Thyroid gland (tissue), 4 donors: ENCODE measurements around the gene PLCH1. TPM values are rescaled to one million over a fixed set of nuclear protein-coding genes. Genes with fewer than 3 reads are reported as not detected.

Experiments used
- DNase-seq, 2 donors: peaks; one replicate each; pipeline ENCODE4 v3.0.0-alpha.2; 2019
- H3K27ac ChIP-seq, 3 donors: fragments of 200-600 bp; sonication (generic); 1 replicate in 2 of 3; 2 replicates in 1 of 3; pipeline ENCODE4 v1.5.1; 2016 to 2019; ENCODE audit warnings: mild to moderate bottlenecking in 1 of 3, moderate library complexity in 1 of 3
- H3K27me3 ChIP-seq: fragments of 200-600 bp; sonication (generic); one replicate; pipeline ENCODE4 v1.5.1; 2019
- H3K36me3 ChIP-seq, 2 donors: fragments of 200-600 bp; sonication (generic); one replicate each; pipeline ENCODE4 v1.5.1; 2016 to 2019
- H3K4me1 ChIP-seq, 2 donors: fragments of 200-600 bp; sonication (generic); one replicate each; pipeline ENCODE4 v1.5.1; 2017 to 2019
- H3K4me3 ChIP-seq, 3 donors: fragments of 200-600 bp; sonication (generic); replicated peaks in 1 of 3; 1 replicate in 2 of 3; 2 replicates in 1 of 3; pipeline ENCODE4 v1.5.1; 2016; ENCODE audit warnings: mild to moderate bottlenecking in 1 of 3
- H3K9me3 ChIP-seq: fragments of 200-600 bp; sonication (generic); one replicate; pipeline ENCODE4 v1.5.1; 2017
- POLR2A ChIP-seq, 2 donors: fragments of 450-650 bp; IDR thresholded peaks; one replicate each; pipeline ENCODE4 v1.6.1; 2017; ENCODE audit warnings: antibody characterized with exemption in 2 of 2, mild to moderate bottlenecking in 2 of 2, moderate library complexity in 1 of 2
- WGBS, 2 donors: methylation state at CpG; one replicate each; pipeline ENCODE4 v1.1.5; 2017; 5-methylcytosine and 5-hydroxymethylcytosine counted together
- intact Hi-C: fragments of 100-400 bp; cut with DNase I; formaldehyde crosslinking; loops from one replicate; pipeline ENCODE4 v1.15.1; 2023
- total RNA-seq, 4 donors: library from RNA; depleted of rRNA; stranded (reverse); fragments of >200 nt; gene quantifications; one replicate each; pipeline ENCODE4 v1.2.3, GENCODE V29; 2016
- TF ChIP-seq, protein P1 (sequence below), 6 experiments: fragments of 200-600 bp in 3 of 6; fragments of 450-650 bp in 3 of 6; sonication (generic) in 3 of 6; IDR thresholded peaks; one replicate each; pipeline ENCODE4 v1.5.1; 2016 to 2019; ENCODE audit warnings: antibody characterized with exemption in 6 of 6, mild to moderate bottlenecking in 2 of 6, inconsistent platforms in 1 of 6, moderate library complexity in 1 of 6

Gene PLCH1
- total RNA-seq, 4 donors from 2014 or later, result 4.3 to 20.6 (median 14.1) TPM

DNA sequence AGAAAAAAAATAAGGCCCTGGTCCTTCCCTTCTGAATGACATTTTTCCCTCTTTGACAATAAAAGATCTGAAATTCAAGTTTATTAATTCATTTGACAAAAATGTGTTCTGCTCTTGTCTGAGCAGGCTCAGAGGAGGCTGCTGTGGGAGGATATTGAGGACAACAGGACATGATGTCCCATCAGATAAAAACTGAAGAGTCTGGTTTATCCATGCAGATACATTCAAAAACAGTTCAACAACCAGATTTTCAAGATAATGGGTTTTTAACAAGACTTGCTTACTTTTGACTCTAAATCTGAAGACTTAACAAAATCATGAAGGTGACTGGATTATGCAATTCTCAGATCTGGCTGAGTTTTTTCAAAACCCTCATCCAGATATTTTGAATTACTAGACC lies 414.5 kb downstream of the PLCH1 start:
- H3K27me3 ChIP-seq, result no peaks in the 10 kb centered on the region
- no peak overlapping the region for H3K27ac ChIP-seq
- H3K4me3 ChIP-seq, result no peak overlapping the region
- no peaks in the 10 kb centered on the region for H3K4me1 ChIP-seq
- TF ChIP-seq, protein P1, sequence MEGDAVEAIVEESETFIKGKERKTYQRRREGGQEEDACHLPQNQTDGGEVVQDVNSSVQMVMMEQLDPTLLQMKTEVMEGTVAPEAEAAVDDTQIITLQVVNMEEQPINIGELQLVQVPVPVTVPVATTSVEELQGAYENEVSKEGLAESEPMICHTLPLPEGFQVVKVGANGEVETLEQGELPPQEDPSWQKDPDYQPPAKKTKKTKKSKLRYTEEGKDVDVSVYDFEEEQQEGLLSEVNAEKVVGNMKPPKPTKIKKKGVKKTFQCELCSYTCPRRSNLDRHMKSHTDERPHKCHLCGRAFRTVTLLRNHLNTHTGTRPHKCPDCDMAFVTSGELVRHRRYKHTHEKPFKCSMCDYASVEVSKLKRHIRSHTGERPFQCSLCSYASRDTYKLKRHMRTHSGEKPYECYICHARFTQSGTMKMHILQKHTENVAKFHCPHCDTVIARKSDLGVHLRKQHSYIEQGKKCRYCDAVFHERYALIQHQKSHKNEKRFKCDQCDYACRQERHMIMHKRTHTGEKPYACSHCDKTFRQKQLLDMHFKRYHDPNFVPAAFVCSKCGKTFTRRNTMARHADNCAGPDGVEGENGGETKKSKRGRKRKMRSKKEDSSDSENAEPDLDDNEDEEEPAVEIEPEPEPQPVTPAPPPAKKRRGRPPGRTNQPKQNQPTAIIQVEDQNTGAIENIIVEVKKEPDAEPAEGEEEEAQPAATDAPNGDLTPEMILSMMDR (IDR thresholded peaks at IDR 0.05), result no peak
- TF ChIP-seq POLR2A (IDR thresholded peaks at IDR 0.05), result no peak
- no peaks in the 10 kb centered on the region for H3K9me3 ChIP-seq
- intact Hi-C loops, result no loop called here
- no peak for DNase-seq
- H3K36me3 ChIP-seq, result no peaks in the 10 kb centered on the region

DNA sequence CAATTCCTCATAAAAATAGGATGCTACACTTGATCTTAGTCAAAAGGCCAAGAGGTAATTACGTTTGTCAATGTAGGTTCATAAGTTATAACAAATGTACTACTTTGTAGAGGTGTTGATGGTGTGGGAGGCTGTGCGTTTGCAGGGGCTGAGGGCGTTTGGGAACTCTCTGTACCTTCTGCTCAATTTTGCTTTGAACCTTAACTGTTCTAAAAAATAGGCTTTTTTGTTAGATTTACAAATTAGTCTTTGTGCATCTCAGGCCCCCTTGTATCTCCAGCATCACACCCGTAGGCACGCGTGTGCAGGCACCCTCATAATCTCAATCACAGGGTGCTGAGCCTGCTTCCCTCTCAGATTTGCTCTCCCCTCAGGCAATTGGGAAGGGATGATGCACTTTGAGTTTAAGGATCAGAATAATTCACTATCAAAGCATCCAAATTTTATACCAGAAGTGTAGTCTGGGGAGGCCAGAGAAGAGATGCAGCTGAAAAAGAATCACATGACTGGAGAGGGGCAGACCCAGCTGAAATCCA lies 415.3 kb downstream of the PLCH1 start:
- Histone ChIP-seq H3K27ac (no peak overlapping the region), H3K27me3 (no peaks in the 10 kb centered on the region), H3K9me3 (no peaks in the 10 kb centered on the region), H3K36me3 (no peaks in the 10 kb centered on the region), H3K4me1 (no peaks in the 10 kb centered on the region), H3K4me3 (no peak overlapping the region)
- intact Hi-C loops, result loop anchor here (10.0 kb wide), 1 partner anchor 995 kb away; no protein-coding TSS in a partner anchor
- DNase-seq, result no peak
- TF ChIP-seq POLR2A (IDR thresholded peaks at IDR 0.05), result no peak
- TF ChIP-seq, protein P1 (IDR thresholded peaks at IDR 0.05), result no peak
- WGBS, 2 donors, result 94 to 95% methylated on average over 6 of the region's 6 CpGs

DNA sequence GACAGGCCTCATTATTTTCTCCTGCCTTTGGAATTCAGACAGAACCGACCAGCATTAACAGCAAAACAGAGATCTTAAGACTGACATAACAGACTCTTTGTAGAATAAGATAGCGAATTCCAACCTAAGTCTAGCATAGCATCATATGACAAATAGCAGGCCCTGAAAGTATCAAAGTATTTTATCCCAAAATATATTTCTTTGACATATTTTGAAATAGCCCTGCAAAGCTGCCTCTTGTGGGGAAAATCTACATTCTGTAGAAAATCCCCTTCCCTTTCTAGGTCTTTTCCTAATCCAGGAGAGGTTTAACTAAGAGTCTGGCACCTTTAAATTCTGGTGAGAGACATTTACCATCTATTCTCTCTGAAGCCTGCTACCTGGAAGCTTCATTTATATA lies 417.0 kb downstream of the PLCH1 start:
- H3K27me3 ChIP-seq, result no peaks in the 10 kb centered on the region
- H3K4me1 ChIP-seq, result no peaks in the 10 kb centered on the region
- H3K36me3 ChIP-seq, result no peaks in the 10 kb centered on the region
- 81 to 85% methylated on average over 2 of the region's 2 CpGs for WGBS, 2 donors
- H3K9me3 ChIP-seq, result no peaks in the 10 kb centered on the region
- H3K27ac ChIP-seq, result no peak overlapping the region
- no peak for DNase-seq
- H3K4me3 ChIP-seq, result no peak overlapping the region
- no peak for TF ChIP-seq POLR2A (IDR thresholded peaks at IDR 0.05)
- TF ChIP-seq, protein P1 (IDR thresholded peaks at IDR 0.05), result no peak
- intact Hi-C loops, result loop anchor here (10.0 kb wide), 1 partner anchor 993 kb away; no protein-coding TSS in a partner anchor

DNA sequence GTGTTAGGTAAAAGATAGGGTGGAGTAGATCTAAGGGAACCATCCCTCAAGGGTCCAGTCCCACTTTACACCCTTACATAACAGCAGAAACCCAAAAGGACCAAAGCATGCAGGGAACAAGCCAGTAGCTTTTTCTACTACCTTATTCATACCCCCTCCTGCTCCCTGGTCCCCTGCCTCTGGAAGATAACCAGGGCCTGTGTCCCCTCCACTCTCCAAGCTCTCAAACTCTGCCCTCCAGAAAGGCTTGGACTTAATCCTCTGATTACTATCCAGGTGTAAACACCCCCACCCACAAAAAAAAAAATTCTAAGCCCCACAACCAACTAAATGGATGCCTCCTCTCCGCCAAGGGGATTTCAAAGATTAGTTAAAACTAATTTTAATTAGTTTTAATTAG lies 417.4 kb downstream of the PLCH1 start:
- Histone ChIP-seq H3K36me3 (no peaks in the 10 kb centered on the region), H3K27ac (no peak overlapping the region), H3K9me3 (no peaks in the 10 kb centered on the region), H3K4me1 (no peaks in the 10 kb centered on the region), H3K4me3 (no peak overlapping the region), H3K27me3 (no peaks in the 10 kb centered on the region)
- TF ChIP-seq, protein P1 (IDR thresholded peaks at IDR 0.05), result no peak
- TF ChIP-seq POLR2A (IDR thresholded peaks at IDR 0.05), result no peak
- intact Hi-C loops, result loop anchor here (10.0 kb wide), 1 partner anchor 993 kb away; no protein-coding TSS in a partner anchor
- no peak for DNase-seq
- 94 to 100% methylated on average over 1 of the region's 1 CpG for WGBS, 2 donors

DNA sequence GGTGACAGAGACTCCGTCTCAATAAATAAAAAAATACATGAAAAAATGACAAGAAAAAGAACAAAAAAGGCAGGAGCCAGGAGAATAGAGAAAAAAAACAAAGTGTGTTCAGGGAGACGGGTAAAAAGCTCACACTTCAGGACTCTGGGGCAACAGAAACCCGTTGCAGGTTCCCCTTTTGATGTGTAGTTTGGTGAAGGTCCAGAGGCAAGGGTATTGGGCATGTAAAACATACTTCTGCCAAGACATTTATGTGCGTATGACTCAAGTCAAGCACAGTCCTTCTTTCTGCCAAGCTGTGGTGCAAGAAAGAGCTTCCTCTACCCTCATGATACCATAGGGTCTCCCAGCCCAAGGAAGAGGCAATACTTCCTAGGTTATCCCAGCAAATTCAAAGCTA lies 418.0 kb downstream of the PLCH1 start:
- intact Hi-C loops, result loop anchor here (10.0 kb wide), 1 partner anchor 992 kb away; no protein-coding TSS in a partner anchor

More for the DNA sequence above, 418.0 kb downstream of the PLCH1 start:
- no peak for DNase-seq
- H3K27ac ChIP-seq, result no peak overlapping the region
- no peaks in the 10 kb centered on the region for H3K9me3 ChIP-seq
- TF ChIP-seq, protein P1 (IDR thresholded peaks at IDR 0.05), result no peak
- no peak for TF ChIP-seq POLR2A (IDR thresholded peaks at IDR 0.05)
- H3K27me3 ChIP-seq, result no peaks in the 10 kb centered on the region
- no peak overlapping the region for H3K4me3 ChIP-seq
- 83 to 87% methylated on average over 4 of the region's 4 CpGs for WGBS, 2 donors
- no peaks in the 10 kb centered on the region for H3K36me3 ChIP-seq
- no peaks in the 10 kb centered on the region for H3K4me1 ChIP-seq
